ENCODE measurements around the gene JMJD1C. TPM values are rescaled to one million over a fixed set of nuclear protein-coding genes. Genes with fewer than 3 reads are reported as not detected.

JMJD1C gene
- total RNA-seq, 1 donor from 2014 or later: 187 TPM

- no peak for DNase-seq
Measured at GRCh38 chr10:63477927-63478326, 12.2 kb upstream of the JMJD1C start.

GRCh38 chr10:63474488-63474887 is 8.7 kb upstream of the JMJD1C start:
- DNase-seq: no peak

- DNase-seq: no peak
Measured at GRCh38 chr10:63470928-63471327, 5.2 kb upstream of the JMJD1C start.

- DNase-seq: no peak
Measured at GRCh38 chr10:63468947-63469346, 3.2 kb upstream of the JMJD1C start.

GRCh38 chr10:63467841-63468240 is 2.1 kb upstream of the JMJD1C start:
- DNase-seq: peak; percentile 25

GRCh38 chr10:63466144-63466935 is 563 bp upstream of the JMJD1C start:
- peak; percentile 81 for DNase-seq

- DNase-seq: peak; percentile 15
Measured at GRCh38 chr10:63464402-63465292, 1.1 kb downstream of the JMJD1C start.

- DNase-seq: no peak
Measured at GRCh38 chr10:63462442-63462841, 3.3 kb downstream of the JMJD1C start.

- no peak for DNase-seq
Measured at GRCh38 chr10:63458177-63458576, 7.6 kb downstream of the JMJD1C start.

- no peak for DNase-seq
Measured at GRCh38 chr10:63457594-63457993, 8.2 kb downstream of the JMJD1C start.

- DNase-seq: peak; percentile 15
Measured at GRCh38 chr10:63456437-63457210, 9.2 kb downstream of the JMJD1C start.

GRCh38 chr10:63455507-63455906 is 10.3 kb downstream of the JMJD1C start:
- DNase-seq: no peak

- no peak for DNase-seq
Measured at GRCh38 chr10:63454631-63455030, 11.1 kb downstream of the JMJD1C start.

GRCh38 chr10:63452524-63452923 is 13.3 kb downstream of the JMJD1C start:
- DNase-seq: no peak

- DNase-seq: no peak
Measured at GRCh38 chr10:63446716-63447440, 18.9 kb downstream of the JMJD1C start.

GRCh38 chr10:63441404-63441803 is 24.4 kb downstream of the JMJD1C start:
- DNase-seq: no peak

- DNase-seq: no peak
Measured at GRCh38 chr10:63439607-63440006, 26.2 kb downstream of the JMJD1C start.

GRCh38 chr10:63438506-63439498 is 27.0 kb downstream of the JMJD1C start:
- no peak for DNase-seq

- no peak for DNase-seq
Measured at GRCh38 chr10:63437116-63437949, 28.4 kb downstream of the JMJD1C start.

GRCh38 chr10:63436225-63436624 is 29.6 kb downstream of the JMJD1C start:
- no peak for DNase-seq

Data from tongue (tissue), 2 donors.